ENCODE measurements around the gene FMN2.

FMN2 gene

GRCh38 chr1:240491796-240492195, 400.1 kb downstream of the FMN2 start:
- DNase-seq (ENCODE audit: low read depth, low spot score): no peak

GRCh38 chr1:240492832-240493440, 401.3 kb downstream of the FMN2 start:
- peak; percentile 66 for DNase-seq (ENCODE audit: low read depth, low spot score)

GRCh38 chr1:240495601-240496000, 403.9 kb downstream of the FMN2 start:
- DNase-seq (ENCODE audit: low read depth, low spot score): no peak

- DNase-seq (ENCODE audit: low read depth, low spot score): no peak
These were observed 404.7 kb downstream of the FMN2 start for GRCh38 chr1:240496356-240496755.

GRCh38 chr1:240496941-240497340, 405.3 kb downstream of the FMN2 start:
- DNase-seq (ENCODE audit: low read depth, low spot score): peak; percentile 28

- DNase-seq (ENCODE audit: low read depth, low spot score): no peak
These were observed 406.2 kb downstream of the FMN2 start for GRCh38 chr1:240497908-240498307.

GRCh38 chr1:240498335-240498734, 406.7 kb downstream of the FMN2 start:
- DNase-seq (ENCODE audit: low read depth, low spot score): no peak

GRCh38 chr1:240499012-240499411, 407.3 kb downstream of the FMN2 start:
- peak; percentile 47 for DNase-seq (ENCODE audit: low read depth, low spot score)

GRCh38 chr1:240500647-240501046, 409.0 kb downstream of the FMN2 start:
- no peak for DNase-seq (ENCODE audit: low read depth, low spot score)

GRCh38 chr1:240501115-240501514, 409.4 kb downstream of the FMN2 start:
- DNase-seq (ENCODE audit: low read depth, low spot score): no peak

- no peak for DNase-seq (ENCODE audit: low read depth, low spot score)
These were observed 411.4 kb downstream of the FMN2 start for GRCh38 chr1:240503036-240503435.

- DNase-seq (ENCODE audit: low read depth, low spot score): no peak
These were observed 411.9 kb downstream of the FMN2 start for GRCh38 chr1:240503558-240503957.

- no peak for DNase-seq (ENCODE audit: low read depth, low spot score)
These were observed 414.5 kb downstream of the FMN2 start for GRCh38 chr1:240506176-240506575.

- no peak for DNase-seq (ENCODE audit: low read depth, low spot score)
These were observed 416.5 kb downstream of the FMN2 start for GRCh38 chr1:240508201-240508600.

GRCh38 chr1:240508950-240509349, 417.3 kb downstream of the FMN2 start:
- no peak for DNase-seq (ENCODE audit: low read depth, low spot score)

GRCh38 chr1:240511789-240512188, 420.1 kb downstream of the FMN2 start:
- no peak for DNase-seq (ENCODE audit: low read depth, low spot score)

GRCh38 chr1:240515505-240515904, 423.8 kb downstream of the FMN2 start:
- peak; percentile 71 for DNase-seq (ENCODE audit: low read depth, low spot score)

GRCh38 chr1:240516069-240516468, 424.4 kb downstream of the FMN2 start:
- no peak for DNase-seq (ENCODE audit: low read depth, low spot score)

- DNase-seq (ENCODE audit: low read depth, low spot score): no peak
These were observed 426.2 kb downstream of the FMN2 start for GRCh38 chr1:240517891-240518290.

- DNase-seq (ENCODE audit: low read depth, low spot score): no peak
These were observed 430.6 kb downstream of the FMN2 start for GRCh38 chr1:240522122-240522822.

- DNase-seq (ENCODE audit: low read depth, low spot score): no peak
These were observed 432.8 kb downstream of the FMN2 start for GRCh38 chr1:240524356-240525069.

Measured in astrocyte of the hippocampus (primary cell).